NCI-H345 treated with DMSO at 0.1 percent for 48 hours (cell line): ENCODE data around the gene CEP55.
"Not testable (repeated sequence)": the region's sequence is repeated elsewhere in the genome, so short reads cannot be mapped to it uniquely, and the experiment has no call there.

Experiments
- DNase-seq: peaks from one replicate; lab custom pipeline; 2025; ENCODE audit not compliant: unreplicated experiment; lab: John Stamatoyannopoulos, UW

The CEP55 gene

DNA sequence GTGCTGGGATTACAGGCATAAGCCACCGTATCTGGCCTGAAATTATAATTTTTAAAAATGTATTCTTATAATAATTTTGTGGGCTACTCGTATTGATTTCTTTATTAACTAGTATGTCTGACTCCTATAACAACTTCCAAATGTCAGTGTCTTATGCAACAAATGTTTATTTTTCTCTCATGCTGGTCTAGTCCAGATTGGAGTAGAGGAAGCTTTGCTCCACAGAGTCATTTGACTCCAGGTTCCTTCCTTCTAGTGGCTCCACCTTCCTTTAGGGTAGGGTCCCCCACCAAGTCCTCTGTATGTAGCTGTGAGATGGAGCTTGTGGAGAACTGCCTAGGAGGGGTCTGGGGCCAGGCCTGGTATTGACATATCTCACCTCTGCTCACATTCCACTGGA, 8.7 kb downstream of the CEP55 start:
- DNase-seq, result no peak

DNA sequence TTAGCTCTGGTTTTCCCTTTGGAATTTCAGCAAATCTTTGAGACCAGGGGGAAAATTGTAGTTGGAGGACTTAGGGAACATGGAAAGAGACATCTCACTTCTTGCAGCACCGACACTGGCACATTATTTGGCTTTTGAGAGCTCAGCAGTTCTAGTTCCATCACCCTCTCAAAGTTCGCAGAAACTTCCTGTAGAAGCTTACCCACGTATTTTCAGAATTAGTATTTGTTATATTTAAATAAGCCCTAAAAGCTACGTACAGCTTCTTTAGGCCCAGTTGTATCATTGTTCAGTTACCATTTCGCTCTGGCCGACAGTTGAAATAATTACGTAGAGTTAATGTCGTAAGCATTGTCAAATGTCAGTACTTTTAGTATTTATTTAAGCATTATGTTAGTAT, 13.4 kb downstream of the CEP55 start:
- no peak for DNase-seq

DNA sequence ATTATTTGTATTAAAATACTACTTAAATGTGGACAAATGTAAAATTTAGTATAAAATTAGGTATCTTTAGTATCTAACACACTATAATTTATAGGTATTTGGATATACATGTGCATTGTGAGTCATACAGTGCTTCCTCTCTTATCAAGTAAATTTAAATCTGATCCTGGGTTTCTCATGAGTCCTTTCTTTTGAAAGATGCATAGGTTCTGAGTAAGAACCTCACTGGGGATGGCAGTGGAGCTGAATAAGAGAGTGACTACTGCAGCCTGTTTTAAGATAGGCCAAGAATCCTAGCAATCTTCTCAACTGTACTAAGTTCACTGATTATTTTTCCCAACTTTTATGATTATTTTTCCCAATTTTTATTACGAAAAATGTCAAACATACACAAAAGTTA, 16.2 kb downstream of the CEP55 start:
- DNase-seq, result no peak

DNA sequence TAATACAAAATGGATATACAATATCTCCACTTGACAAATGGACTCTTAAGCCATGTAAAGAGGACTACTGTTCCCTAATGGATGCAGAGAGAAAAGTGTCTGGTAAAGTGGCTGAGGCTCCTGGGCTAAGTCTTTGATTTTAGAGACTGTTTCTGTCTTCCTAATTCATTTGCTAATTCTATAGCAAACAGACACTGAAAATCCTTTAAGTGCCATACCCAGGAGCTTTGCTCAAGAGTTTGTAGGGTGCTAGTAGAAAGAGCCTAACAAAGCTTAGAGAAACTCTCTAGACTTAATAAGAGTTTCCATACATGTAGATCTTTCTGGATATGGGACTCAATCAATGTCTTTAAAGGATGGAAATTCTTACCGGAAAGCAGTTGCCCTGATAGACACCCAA, 16.7 kb downstream of the CEP55 start:
- no peak for DNase-seq

DNA sequence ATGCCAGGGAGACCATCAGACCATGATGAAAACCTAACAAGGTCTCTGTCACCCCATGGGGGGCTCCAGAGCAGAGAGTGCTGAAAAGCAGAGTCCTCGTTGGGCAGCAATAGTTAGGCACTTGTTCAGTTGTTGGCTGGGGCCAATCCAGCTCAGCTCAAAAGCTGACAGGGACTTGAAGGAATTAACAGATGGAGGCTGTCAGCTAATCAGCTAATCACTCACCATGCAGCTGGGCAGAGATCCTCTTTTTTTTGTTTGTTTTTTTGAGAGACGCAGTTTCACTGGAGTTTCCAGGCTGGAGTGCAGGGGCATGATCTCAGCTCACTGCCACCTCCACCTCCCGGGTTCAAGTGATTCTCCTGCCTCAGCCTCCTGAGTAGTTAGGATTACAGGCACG, 18.1 kb downstream of the CEP55 start:
- DNase-seq, result no peak

DNA sequence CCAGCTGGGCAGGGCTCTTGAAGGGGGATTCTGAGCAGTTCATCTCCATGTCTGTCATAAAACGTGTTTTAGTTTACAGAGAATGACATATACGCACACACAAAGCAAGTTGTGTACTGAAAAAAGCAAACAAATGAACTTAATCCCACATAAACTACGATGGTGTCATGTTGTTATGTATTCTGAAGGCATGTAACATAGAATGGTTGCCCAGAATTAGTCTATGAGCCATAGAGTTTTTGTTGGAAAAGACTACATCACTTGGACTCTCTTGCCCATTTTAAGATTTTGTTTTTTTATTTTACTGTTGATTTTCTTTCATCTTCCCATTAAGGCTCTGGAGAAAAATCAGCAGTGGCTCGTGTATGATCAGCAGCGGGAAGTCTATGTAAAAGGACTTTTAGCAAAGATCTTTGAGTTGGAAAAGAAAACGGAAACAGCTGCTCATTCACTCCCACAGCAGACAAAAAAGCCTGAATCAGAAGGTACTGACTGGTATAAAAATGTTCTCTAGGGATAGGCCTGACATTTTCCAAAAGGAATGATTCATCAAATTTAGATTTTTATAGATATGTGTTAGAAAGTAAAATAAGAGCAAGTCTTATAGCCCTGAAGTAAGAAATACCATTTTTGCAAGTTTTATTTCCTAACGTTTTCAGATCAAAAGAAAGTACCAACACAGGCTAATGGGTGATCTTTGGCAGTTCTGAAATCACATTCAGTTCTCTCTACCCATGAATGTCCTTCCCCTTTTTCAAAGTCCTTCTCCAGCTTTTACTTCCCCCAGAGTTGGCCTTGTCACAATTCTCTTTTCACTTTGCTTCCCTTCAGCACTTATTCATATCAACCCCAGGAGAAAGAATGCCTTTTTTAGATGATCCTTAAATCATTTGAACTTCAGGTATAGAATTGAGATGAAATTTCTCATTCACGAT, 18.9 kb downstream of the CEP55 start:
- no peak for DNase-seq

DNA sequence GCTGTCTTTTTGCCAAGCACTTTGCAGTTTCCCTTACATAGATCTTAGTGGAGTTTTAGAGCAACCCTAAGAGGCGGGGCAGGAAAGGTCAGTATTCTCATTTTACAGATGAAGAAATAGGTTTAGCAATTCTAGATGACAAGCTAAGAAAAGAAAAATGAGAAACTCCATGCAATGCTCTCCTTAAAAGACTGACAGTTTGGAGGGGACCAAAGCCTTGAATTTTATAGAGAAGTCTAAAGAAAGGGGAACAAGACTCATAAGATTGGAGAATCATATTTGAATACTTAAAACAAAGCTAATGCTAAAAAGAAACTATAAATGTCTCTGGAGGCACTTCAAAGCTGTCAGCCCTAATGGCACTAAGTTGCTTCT, 19.6 kb downstream of the CEP55 start:
- DNase-seq, result no peak

DNA sequence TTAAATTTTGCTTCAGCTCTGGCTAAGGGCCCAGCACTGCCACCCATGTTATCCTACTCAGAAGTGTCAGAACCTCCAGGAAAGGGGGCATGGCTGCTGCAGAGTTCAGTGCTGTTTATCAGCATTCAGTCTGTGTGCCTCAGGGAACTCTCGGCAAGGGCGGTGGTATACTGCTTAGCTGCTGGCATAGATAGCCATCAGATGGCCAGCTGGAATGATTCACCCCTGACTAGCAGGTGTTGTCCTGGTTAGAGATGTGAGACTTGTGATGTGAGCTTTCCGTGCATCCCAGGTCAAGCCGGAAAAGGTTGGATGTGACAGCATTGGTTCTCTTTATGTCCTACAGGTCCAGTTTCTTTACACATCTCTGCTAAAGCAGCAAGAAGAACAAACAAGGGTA, 22.1 kb downstream of the CEP55 start:
- no peak for DNase-seq

DNA sequence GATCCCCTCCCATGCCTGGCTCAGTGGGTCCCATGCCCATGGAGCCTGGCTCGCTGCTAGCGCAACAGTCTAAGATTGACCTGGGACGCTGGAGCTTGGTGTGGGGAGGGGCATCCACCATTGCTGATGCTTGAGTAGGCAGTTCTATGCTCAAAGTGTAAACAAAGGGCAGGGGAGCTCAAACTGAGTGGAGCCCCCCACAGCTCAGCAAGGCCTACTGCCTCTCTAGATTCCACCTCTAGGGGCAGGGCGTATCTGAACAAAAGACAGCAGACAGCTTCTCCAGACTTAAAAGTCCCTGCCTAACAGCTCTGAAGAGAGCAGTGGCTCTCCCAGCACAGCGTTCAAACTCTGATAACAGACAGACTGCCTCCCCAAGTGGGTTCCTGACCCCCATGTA, 38.9 kb downstream of the CEP55 start:
- DNase-seq, result no peak

DNA sequence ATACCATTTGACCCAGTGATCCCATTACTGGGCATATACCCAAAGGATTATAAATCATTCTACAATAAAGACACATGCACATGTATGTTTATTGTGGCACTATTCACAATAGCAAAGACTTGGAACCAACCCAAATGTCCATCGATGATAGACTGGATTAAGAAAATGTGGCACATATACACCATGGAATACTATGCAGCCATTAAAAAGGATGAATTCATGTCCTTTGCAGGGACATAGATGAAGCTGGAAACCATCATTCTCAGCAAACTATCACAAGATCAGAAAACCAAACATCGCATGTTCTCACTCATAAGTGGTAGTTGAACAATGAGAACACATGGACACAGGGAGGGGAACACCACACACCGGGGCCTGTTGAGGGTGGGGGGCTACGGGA, 44.5 kb downstream of the CEP55 start:
- DNase-seq, result not testable (repeated sequence)

DNA sequence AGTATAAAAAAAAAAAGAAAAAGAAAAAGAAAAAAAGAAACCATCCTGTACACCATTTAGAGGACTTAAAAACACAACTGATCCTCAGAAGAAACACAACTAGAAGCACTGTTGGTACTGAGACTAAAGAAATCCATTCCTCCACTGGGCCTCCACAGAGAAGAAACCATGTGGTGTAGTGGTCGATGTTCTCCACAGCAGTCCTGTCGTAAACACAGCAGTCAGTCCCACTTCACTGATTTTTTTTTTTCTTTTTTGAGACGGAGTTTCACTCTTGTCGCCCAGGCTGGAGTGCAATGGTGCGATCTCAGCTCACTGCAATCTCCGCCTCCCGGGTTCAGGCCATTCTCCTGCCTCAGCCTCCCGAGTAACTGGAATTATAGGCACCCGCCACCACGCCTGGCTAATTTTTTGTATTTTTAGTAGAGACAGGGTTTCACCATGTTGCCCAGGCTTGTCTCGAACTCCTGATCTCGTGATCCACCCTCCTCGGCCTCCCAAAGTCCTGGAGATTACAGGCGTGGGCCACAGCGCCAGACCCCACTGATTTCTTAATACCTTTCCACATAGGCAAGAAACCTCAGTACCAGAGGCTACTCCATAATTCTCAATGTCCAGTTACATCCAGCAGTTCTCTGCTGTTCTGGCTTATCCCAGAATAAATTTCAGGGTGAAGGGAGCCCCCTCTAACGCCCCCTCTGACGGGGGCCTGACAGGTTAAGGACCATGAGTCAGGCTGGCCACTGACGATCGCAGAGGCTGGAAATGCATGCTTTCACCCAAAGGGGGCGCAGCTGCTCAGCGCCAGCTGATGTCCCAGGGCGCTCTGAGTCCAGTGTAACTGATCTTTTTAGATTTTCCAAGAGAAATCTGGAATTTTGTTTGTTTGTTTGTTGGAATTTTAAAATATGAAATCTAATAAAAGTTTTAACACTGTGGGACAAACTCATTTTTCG, 45.3 kb downstream of the CEP55 start:
- DNase-seq, result no peak

DNA sequence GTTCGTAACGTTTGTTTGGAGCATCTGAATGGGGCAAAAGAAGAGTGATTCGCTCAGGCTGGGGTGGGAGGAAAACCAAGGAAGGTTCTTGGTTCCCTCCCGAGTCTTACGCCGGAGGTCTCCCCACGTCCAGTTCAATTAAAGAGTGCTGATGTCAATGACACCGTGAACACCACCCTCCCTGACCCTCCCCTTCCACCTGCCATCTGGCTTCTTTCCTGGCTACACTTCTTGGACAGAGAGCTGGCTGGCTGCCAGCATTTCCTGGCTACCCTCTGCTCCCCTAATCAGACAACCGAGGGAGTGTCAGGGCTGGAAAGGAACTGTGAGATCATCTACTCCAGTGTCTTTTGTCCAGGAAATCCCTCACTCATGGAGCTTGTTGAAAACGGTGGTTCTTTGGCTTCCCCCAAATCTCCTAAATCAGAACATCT, 46.0 kb downstream of the CEP55 start:
- peak; percentile 28 for DNase-seq

DNA sequence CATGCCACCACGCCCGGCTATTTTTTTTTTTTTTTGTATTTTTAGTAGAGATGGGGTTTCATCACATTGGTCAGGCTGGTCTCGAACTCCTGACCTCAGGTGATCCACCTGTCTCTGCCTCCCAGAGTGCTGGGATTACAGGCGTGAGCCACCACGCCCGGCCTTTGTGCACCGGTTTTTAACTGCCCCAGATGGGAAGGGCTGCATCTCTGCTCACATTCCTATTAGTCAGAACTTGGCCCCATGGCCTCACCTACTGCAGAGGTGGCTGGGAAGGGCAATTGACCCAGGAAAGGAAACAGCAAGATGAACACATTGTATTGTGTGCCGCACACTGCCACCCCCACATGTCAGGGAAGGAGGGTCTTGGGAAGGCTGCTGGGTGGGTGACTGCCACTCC, 50.6 kb downstream of the CEP55 start:
- not testable (repeated sequence) for DNase-seq

DNA sequence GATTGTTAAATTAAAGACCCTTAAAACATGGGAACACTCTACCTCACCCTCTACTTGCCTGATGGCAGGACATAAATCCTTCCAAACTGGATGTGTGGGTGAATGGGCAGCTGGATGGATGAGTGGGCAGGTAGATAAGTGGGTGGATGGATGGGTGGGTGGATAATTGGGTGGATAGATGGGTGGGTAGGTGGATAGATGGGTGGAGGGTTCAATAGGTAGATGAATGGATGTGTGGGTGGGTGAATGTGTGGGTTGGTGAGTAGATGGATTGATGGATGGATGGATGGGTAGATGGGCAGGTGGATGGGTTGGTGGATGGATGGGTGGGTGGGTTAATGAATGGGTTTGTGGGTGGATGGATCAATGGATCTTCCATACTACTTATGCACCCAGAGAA, 51.1 kb downstream of the CEP55 start:
- no peak for DNase-seq

DNA sequence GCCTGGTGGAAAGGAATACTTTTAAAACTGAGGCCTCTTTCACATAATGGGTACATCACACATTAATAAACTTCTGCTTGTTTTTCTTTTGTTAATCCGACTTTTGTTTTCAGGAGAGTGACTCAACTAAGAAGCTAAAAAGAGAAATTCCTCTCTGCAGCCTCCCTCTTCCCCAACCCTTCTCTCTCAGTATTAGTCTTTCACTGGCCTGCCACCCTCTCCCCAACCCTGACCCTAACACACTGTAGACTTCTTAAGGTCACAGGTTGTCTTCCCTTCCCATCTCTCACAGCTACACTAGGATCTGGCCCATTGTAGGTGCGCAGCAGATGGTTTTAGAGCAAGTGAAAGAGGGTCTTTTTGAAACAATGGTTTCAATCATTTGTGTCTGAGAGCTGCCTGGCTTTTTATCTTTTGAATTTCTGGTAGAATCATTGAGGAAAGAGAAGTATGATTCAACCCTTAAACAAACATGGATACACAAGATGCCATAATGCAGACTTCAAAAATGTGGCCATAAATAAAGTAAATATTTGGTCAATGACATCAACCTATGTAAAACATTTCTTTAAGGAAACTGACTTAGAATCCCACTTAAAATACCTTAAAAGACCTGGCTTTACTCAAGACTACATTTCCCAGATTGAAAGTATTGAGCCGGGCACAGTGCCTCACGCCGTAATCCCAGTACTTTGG, 52.1 kb downstream of the CEP55 start:
- DNase-seq, result no peak

DNA sequence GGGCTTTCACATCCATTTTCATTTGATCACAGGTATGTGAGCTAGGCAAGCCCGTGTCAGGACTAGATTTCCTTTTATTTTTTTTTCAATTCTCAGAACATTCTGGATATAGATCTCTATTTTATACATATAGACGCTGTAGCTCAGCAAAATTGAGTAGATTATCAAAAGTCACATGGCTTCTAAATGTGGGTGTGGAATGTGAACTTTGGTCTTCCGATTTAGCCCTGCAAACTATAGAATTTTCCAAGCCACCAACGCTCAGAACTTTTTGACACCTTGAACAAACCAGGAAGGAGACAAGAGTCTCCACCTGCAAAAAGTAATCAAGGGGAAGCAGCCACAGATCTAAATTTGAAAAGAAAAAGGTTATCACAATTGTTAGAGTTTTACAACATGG, 54.2 kb downstream of the CEP55 start:
- no peak for DNase-seq

DNA sequence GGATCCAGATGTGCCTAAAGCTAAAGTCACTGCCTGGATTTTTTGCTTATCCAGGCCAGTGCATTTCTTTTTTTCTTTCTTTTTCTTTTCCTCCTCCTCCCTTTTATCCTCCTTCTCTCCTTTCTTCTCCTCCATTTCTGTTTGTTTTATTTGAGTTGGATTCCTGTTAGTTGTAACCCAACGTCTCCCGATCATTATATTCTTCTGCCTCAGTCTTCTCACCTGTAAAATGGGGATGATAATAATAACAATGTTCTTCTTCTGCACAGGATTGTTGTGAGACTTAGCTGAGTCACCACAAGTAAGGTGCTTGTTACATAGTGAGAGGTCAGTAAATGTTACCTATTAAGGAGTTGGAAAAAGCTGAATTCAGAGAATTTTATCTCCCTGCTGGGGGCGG, 56.4 kb downstream of the CEP55 start:
- DNase-seq, result no peak

DNA sequence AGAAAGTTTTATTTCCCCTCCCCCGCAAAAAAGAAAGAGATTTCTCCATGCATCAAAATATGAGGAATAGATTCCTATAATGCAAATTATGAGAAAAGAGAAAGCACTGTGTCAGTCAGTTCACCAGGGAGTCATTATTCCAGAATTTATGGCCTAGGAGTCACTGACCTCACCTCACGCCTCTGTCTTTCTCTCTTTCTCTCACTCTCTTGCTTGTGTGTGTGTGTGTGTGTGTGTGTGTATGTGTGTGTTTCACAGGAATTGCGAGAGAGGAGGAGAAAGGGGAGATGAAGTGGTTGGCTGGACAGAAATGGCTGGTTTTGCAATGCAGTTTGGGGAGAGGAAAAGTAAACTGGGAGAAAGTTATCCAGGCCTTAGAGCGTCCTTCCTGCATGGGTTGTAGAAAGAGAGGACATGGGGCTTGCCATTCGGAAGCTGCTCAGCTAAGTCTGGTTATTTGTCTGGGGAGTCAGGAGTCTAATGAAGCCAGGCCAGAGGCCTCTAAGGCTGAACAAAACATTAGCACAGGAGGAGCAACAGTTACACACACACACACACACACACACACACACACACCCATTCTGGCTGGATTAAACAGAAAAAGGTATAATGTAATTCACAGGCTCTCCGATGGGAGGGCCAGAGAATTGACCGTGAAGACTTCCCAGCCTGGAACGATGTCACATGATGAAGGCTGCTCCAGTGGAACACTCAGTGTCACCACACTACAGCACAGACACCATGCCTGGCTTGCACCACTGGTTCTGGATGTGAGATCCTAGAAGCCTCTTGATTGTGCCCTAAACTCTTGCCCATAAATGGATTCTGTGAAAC, 57.3 kb downstream of the CEP55 start:
- DNase-seq, result no peak

DNA sequence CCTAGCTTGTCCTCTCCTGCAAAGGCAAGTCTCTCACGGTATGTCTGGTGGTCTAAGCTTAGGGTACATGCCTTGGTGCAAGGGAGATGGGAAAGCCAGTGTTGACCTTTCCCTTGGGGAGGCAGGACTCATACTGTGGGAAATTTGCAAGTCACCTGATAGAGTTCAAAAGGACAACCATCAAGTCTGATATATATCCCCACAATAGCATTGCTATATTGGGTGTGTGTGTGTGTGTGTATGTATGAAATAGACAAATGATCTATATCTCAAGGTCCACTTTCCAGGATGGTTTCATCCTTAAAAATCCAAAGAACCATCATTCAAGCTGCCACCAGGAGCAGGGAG, 57.9 kb downstream of the CEP55 start:
- no peak for DNase-seq

DNA sequence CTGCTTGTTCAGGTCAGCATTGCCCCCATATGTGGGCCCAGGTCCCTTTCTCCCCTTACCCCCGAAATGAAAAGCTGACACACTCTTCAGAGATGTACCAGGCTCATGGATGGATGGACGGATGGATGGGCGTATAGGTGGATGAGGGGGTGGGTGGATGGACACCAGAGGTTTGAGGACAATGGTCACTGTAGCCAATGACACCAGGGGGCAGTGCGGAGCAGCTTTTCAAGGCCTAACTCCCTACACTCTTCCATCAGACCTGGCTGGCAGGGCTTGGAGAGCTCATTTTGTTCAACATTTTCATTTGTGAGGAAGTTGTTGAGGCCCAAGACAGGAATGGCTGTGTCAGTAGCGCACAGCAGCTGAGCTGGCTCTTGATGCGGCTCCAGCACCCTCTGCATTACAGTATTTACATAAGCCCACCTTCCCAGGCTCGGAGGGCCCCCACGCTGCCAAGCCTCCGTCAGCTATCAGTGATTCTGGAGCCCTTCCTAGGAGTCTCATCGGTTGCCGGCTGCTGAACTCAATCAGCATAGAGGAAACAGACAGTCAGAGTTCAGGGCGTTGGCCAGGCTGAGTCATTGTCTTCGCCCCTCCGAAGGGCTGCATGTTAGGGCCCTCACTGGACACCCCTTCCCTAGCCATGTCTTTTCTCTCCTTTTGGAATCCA, 58.5 kb downstream of the CEP55 start:
- no peak for DNase-seq
